ENCODE results near the gene XPR1.

- TF ChIP-seq EZH2 (IDR thresholded peaks at IDR 0.05; ENCODE audit: insufficient read depth, poor library complexity, severe bottlenecking): no peak
- TF ChIP-seq EZH2phosphoT487 (IDR thresholded peaks at IDR 0.05; ENCODE audit: insufficient read depth, low read depth): no peak
Observed at GRCh38 chr1:180732866-180733265, 101.0 kb downstream of the XPR1 start.

Measured in GM23248 (cell line).